Renal pelvis (tissue), 4 donors: ENCODE measurements around the gene THOC6. TPM values are rescaled to one million over a fixed set of nuclear protein-coding genes. Genes with fewer than 3 reads are reported as not detected.

Experiments used
- DNase-seq: peaks from one replicate; pipeline ENCODE4 v3.0.0-alpha.2; 2013
- polyA plus RNA-seq, 3 donors: library from polyadenylated mRNA; unstranded; fragments of 120-200 nt; gene quantifications; one replicate each; pipeline ENCODE4 v1.2.1, GENCODE V29; 2013; ENCODE audit not compliant: insufficient read length in 3 of 3

THOC6 gene
- polyA plus RNA-seq, 3 donors: 31.8 to 36.4 (median 35.8) TPM

- DNase-seq: peak; percentile 82
These were observed 4.3 kb downstream of the THOC6 start for GRCh38 chr16:3027983-3028715.

- DNase-seq: no peak
These were observed 5.0 kb downstream of the THOC6 start for GRCh38 chr16:3028716-3029319.

GRCh38 chr16:3029491-3030221 is 5.8 kb downstream of the THOC6 start:
- DNase-seq: no peak

- no peak for DNase-seq
These were observed 6.7 kb downstream of the THOC6 start for GRCh38 chr16:3030222-3031212.

- DNase-seq: no peak
These were observed 8.8 kb downstream of the THOC6 start for GRCh38 chr16:3032624-3033023.

GRCh38 chr16:3035289-3035971 is 11.6 kb downstream of the THOC6 start:
- DNase-seq: no peak

GRCh38 chr16:3035972-3036725 is 12.3 kb downstream of the THOC6 start:
- no peak for DNase-seq

GRCh38 chr16:3036726-3037315 is 13.0 kb downstream of the THOC6 start, which contains the start of gene BICDL2:
Gene BICDL2 (minus strand): TSS chr16:3036944. CDS start chr16:3035496, 1,448 bp downstream.
- no peak for DNase-seq

GRCh38 chr16:3038256-3038655 is 14.4 kb downstream of the THOC6 start:
- no peak for DNase-seq

GRCh38 chr16:3038896-3039295 is 15.1 kb downstream of the THOC6 start:
- no peak for DNase-seq

GRCh38 chr16:3042376-3042775 is 18.5 kb downstream of the THOC6 start:
- no peak for DNase-seq

- DNase-seq: no peak
These were observed 20.9 kb downstream of the THOC6 start for GRCh38 chr16:3044708-3045107.

- no peak for DNase-seq
These were observed 22.2 kb downstream of the THOC6 start, which contains the start of gene MMP25 for GRCh38 chr16:3045758-3046640. Gene MMP25 (plus strand): TSS chr16:3046561. CDS start chr16:3046918, 357 bp downstream.

- no peak for DNase-seq
These were observed 23.0 kb downstream of the THOC6 start for GRCh38 chr16:3046641-3047386.

- no peak for DNase-seq
These were observed 23.5 kb downstream of the THOC6 start for GRCh38 chr16:3047387-3047720.

GRCh38 chr16:3049921-3050481 is 26.2 kb downstream of the THOC6 start:
- DNase-seq: no peak

GRCh38 chr16:3050487-3050886 is 26.7 kb downstream of the THOC6 start:
- no peak for DNase-seq

GRCh38 chr16:3051009-3051408 is 27.2 kb downstream of the THOC6 start:
- no peak for DNase-seq
